ENCODE data around the gene CIDEB.

CIDEB gene

GRCh38 chr14:24268225-24268624 is 39.6 kb downstream of the CIDEB start:
- DNase-seq: no peak

- no peak for DNase-seq
Measured at GRCh38 chr14:24267516-24267915, 40.3 kb downstream of the CIDEB start.

- DNase-seq: no peak
Measured at GRCh38 chr14:24266344-24267244, 41.2 kb downstream of the CIDEB start.

- no peak for DNase-seq
Measured at GRCh38 chr14:24264298-24264697, 43.5 kb downstream of the CIDEB start.

- no peak for DNase-seq
Measured at GRCh38 chr14:24263848-24264247, 43.9 kb downstream of the CIDEB start.

- no peak for DNase-seq
Measured at GRCh38 chr14:24262821-24263733, 44.7 kb downstream of the CIDEB start, which contains the start of gene TGM1. Gene TGM1, minus strand, starts transcription at chr14:24263177. Its CDS starts 825 bp downstream, at chr14:24262352.

- DNase-seq: no peak
Measured at GRCh38 chr14:24261969-24262327, 45.8 kb downstream of the CIDEB start.

GRCh38 chr14:24261256-24261968 is 46.4 kb downstream of the CIDEB start:
- no peak for DNase-seq

GRCh38 chr14:24260780-24261157 is 47.0 kb downstream of the CIDEB start:
- DNase-seq: no peak

- no peak for DNase-seq
Measured at GRCh38 chr14:24260026-24260779, 47.6 kb downstream of the CIDEB start.

- DNase-seq: no peak
Measured at GRCh38 chr14:24259282-24260025, 48.3 kb downstream of the CIDEB start.

GRCh38 chr14:24258548-24259265 is 49.1 kb downstream of the CIDEB start:
- no peak for DNase-seq

- no peak for DNase-seq
Measured at GRCh38 chr14:24258119-24258518, 49.7 kb downstream of the CIDEB start.

GRCh38 chr14:24256960-24257359 is 50.8 kb downstream of the CIDEB start:
- DNase-seq: no peak

- no peak for DNase-seq
Measured at GRCh38 chr14:24255931-24256711, 51.7 kb downstream of the CIDEB start.

- no peak for DNase-seq
Measured at GRCh38 chr14:24255438-24255837, 52.3 kb downstream of the CIDEB start.
